CD14-positive monocyte (primary cell): ENCODE data around the gene SLC12A9. TPM values are rescaled to one million over a fixed set of nuclear protein-coding genes. Genes with fewer than 3 reads are reported as not detected.
A peak's percentile ranks its signal among the peaks of the same experiment; 100 is the strongest.

Experiments
- DNase-seq, 3 donors: peaks; one replicate each; pipeline ENCODE4 v3.0.0-alpha.2; 2011 to 2022
- H2AFZ ChIP-seq: 2 replicates; pipeline ENCODE4 v1.6.0; 2012; ENCODE audit warnings: mild to moderate bottlenecking, low read depth, low read length, inconsistent platforms; ENCODE audit not compliant: insufficient read depth, poor library complexity, severe bottlenecking
- H3K27ac ChIP-seq, 2 donors: 1 replicate in 1 of 2; 2 replicates in 1 of 2; pipeline ENCODE4 v1.5.1; 2012 to 2013; ENCODE audit warnings: low read length in 2 of 2, control low read depth in 1 of 2, inconsistent platforms in 1 of 2, low read depth in 1 of 2, mild to moderate bottlenecking in 1 of 2
- H3K27me3 ChIP-seq, 2 donors: one replicate each; pipeline versions ENCODE4 v1.6.0 to v1.6.1; 2011 to 2013; ENCODE audit warnings: low read length in 2 of 2; ENCODE audit not compliant: control insufficient read depth in 2 of 2, insufficient read depth in 2 of 2
- H3K36me3 ChIP-seq, 2 donors: replicated peaks in 1 of 2; 1 replicate in 1 of 2; 2 replicates in 1 of 2; pipeline versions ENCODE4 v1.5.1 to v1.6.1; 2012 to 2013; ENCODE audit warnings: low read length in 2 of 2, control low read depth in 1 of 2, inconsistent platforms in 1 of 2, mild to moderate bottlenecking in 1 of 2; ENCODE audit not compliant: insufficient read depth in 2 of 2, control insufficient read depth in 1 of 2
- H3K4me1 ChIP-seq, 2 donors: 1 replicate in 1 of 2; 2 replicates in 1 of 2; pipeline versions ENCODE4 v1.5.1 to v1.6.1; 2012 to 2013; ENCODE audit warnings: low read length in 2 of 2, control low read depth in 1 of 2, inconsistent platforms in 1 of 2, mild to moderate bottlenecking in 1 of 2, moderate library complexity in 1 of 2; ENCODE audit not compliant: insufficient read depth in 2 of 2, control insufficient read depth in 1 of 2
- H3K4me2 ChIP-seq: replicated peaks from 2 replicates; pipeline ENCODE3; 2012; ENCODE audit warnings: low read length, moderate library complexity, mild to moderate bottlenecking; ENCODE audit not compliant: poor library complexity, severe bottlenecking; ENCODE audit errors: extremely low read depth
- H3K4me3 ChIP-seq, 3 experiments: fragments of 200-600 bp in 1 of 3; sonication (generic) in 1 of 3; replicated peaks in 1 of 3; 1 replicate in 2 of 3; 2 replicates in 1 of 3; pipeline ENCODE4 v1.5.1; 2011 to 2013; ENCODE audit warnings: low read length in 3 of 3, mild to moderate bottlenecking in 3 of 3, control low read depth in 2 of 3, low read depth in 2 of 3, inconsistent platforms in 1 of 3, moderate library complexity in 1 of 3
- H3K79me2 ChIP-seq: 2 replicates; pipeline ENCODE4 v1.6.0; 2012; ENCODE audit warnings: mild to moderate bottlenecking, control low read depth, inconsistent platforms, low read length, moderate library complexity; ENCODE audit not compliant: insufficient read depth
- H3K9ac ChIP-seq: 2 replicates; pipeline ENCODE4 v1.6.0; 2017; ENCODE audit warnings: low read length, mild to moderate bottlenecking; ENCODE audit not compliant: insufficient read depth, poor library complexity, severe bottlenecking
- H3K9me3 ChIP-seq, 2 donors: replicated peaks in 1 of 2; 1 replicate in 1 of 2; 2 replicates in 1 of 2; pipeline versions ENCODE4 v1.5.1 to v1.6.1; 2012 to 2013; ENCODE audit warnings: low read length in 2 of 2, control low read depth in 1 of 2; ENCODE audit not compliant: control insufficient read depth in 1 of 2, insufficient read depth in 1 of 2
- H4K20me1 ChIP-seq: 2 replicates; pipeline ENCODE4 v1.6.0; 2012; ENCODE audit warnings: mild to moderate bottlenecking, low read length, control low read depth, moderate library complexity; ENCODE audit not compliant: insufficient read depth
- H3K27ac Mint-ChIP-seq, 7 donors: one replicate each; pipeline ENCODE4 v1.8.0; 2020; ENCODE audit warnings: mild to moderate bottlenecking in 7 of 7, mixed read lengths in 7 of 7, moderate library complexity in 6 of 7, inconsistent platforms in 2 of 7
- H3K27me3 Mint-ChIP-seq, 3 donors: one replicate each; pipeline ENCODE4 v1.8.0; 2021 to 2022; ENCODE audit warnings: low read depth in 3 of 3, mild to moderate bottlenecking in 3 of 3, mixed read lengths in 3 of 3, moderate library complexity in 3 of 3, inconsistent platforms in 1 of 3
- H3K36me3 Mint-ChIP-seq, 2 donors: one replicate each; pipeline ENCODE4 v1.8.0; 2020; ENCODE audit warnings: mixed read lengths in 2 of 2, inconsistent platforms in 1 of 2, mild to moderate bottlenecking in 1 of 2
- H3K4me1 Mint-ChIP-seq: one replicate; pipeline ENCODE4 v1.8.0; 2020; ENCODE audit warnings: mild to moderate bottlenecking, mixed read lengths
- H3K4me3 Mint-ChIP-seq, 2 donors: one replicate each; pipeline ENCODE4 v1.8.0; 2020; ENCODE audit warnings: mild to moderate bottlenecking in 2 of 2, mixed read lengths in 2 of 2, moderate library complexity in 1 of 2
- H3K9me3 Mint-ChIP-seq, 7 donors: one replicate each; pipeline ENCODE4 v1.8.0; 2020 to 2022; ENCODE audit warnings: mixed read lengths in 7 of 7, mild to moderate bottlenecking in 6 of 7, moderate library complexity in 6 of 7, inconsistent platforms in 2 of 7
- CTCF ChIP-seq: fragments of 200-600 bp; IDR thresholded peaks from one replicate; pipeline ENCODE4 v1.8.0; 2022; ENCODE audit warnings: antibody characterized with exemption, mild to moderate bottlenecking
- WGBS: methylation state at CpG from one replicate; pipeline ENCODE4 v1.1.5; 2013; ENCODE audit warnings: missing lambda C conversion rate; ENCODE audit not compliant: insufficient coverage; 5-methylcytosine and 5-hydroxymethylcytosine counted together
- intact Hi-C, 2 donors: fragments of 100-400 bp; cut with micrococcal nuclease; formaldehyde crosslinking; loops; one replicate each; pipeline versions ENCODE4 v1.15.0 to v1.15.1; 2023
- polyA plus RNA-seq, 3 donors: library from polyadenylated mRNA; depleted of rRNA in 1 of 3; unstranded in 2 of 3; stranded (reverse) in 1 of 3; fragments of 300-500 nt in 2 of 3; fragments of >200 nt in 1 of 3; fragmentation: Illumina TruSeq in 2 of 3; gene quantifications; 1 replicate in 2 of 3; 2 replicates in 1 of 3; pipeline ENCODE4 v1.2.3, GENCODE V29; 2012 to 2021

The SLC12A9 gene
- polyA plus RNA-seq, 3 donors = 18.8 to 119 (median 19.3) TPM

GRCh38 chr7:100878013-100878412, 25.5 kb downstream of the SLC12A9 start:
- peaks cover 0 to 5% (median 0%) of the 10 kb centered on the region in 3 donors for H3K27me3 Mint-ChIP-seq
- H3K4me3 Mint-ChIP-seq = no peak overlapping the region
- H3K27ac Mint-ChIP-seq = peak overlapping the region in 1 of 7 donors; percentile 70
- Histone ChIP-seq H2AFZ (no peak overlapping the region), H3K27me3 (no peaks in the 10 kb centered on the region), H4K20me1 (peaks cover 75% of the 10 kb centered on the region), H3K27ac (no peak overlapping the region), H3K9ac (no peak overlapping the region), H3K4me1 (peaks cover 22 to 31% of the 10 kb centered on the region in 2 donors), H3K36me3 (peaks cover 25 to 55% of the 10 kb centered on the region in 2 donors), H3K9me3 (no peaks in the 10 kb centered on the region), H3K4me2 (no peak overlapping the region), H3K4me3 (no peak overlapping the region), H3K79me2 (peaks cover 69% of the 10 kb centered on the region)
- DNase-seq = no peak
- 80% methylated on average over 7 of the region's 7 CpGs for WGBS
- intact Hi-C loops = no loop called here
- peaks cover 56 to 65% of the 10 kb centered on the region in 2 donors for H3K36me3 Mint-ChIP-seq
- H3K4me1 Mint-ChIP-seq = peaks cover 26% of the 10 kb centered on the region
- no peak for TF ChIP-seq CTCF
- peaks cover 0 to 5% (median 0%) of the 10 kb centered on the region in 7 donors for H3K9me3 Mint-ChIP-seq

DNA sequence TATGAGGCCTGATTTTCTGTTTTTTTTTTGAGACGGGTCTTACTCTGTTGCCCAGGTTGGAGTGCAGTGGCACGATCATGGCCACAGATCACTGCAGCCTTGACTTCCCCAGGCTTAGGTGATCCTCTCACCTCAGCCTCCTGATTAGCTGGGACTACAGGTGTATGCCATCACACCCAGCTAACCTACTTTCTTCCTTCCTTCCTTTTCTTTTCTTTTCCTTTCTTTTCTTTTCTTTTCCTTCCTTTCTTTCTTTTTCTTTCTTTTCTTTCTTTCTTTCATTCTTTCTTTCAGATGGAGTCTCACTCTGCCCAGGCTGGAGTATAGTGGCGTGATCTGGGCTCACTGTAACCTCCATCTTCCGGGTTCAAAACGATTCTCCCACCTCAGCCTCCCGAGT, 26.2 kb downstream of the SLC12A9 start:
- peaks cover 26% of the 10 kb centered on the region for H3K4me1 Mint-ChIP-seq
- no peak for DNase-seq
- 100% methylated on average over 4 of the region's 6 CpGs for WGBS
- peak overlapping the region in 1 of 7 donors; percentile 76 for H3K27ac Mint-ChIP-seq
- Histone ChIP-seq H4K20me1 (peaks cover 80% of the 10 kb centered on the region), H3K4me2 (no peak overlapping the region), H3K9me3 (no peaks in the 10 kb centered on the region), H3K4me3 (no peak overlapping the region), H3K27me3 (no peaks in the 10 kb centered on the region), H2AFZ (no peak overlapping the region), H3K36me3 (peaks cover 32 to 62% of the 10 kb centered on the region in 2 donors), H3K27ac (no peak overlapping the region), H3K79me2 (peaks cover 69% of the 10 kb centered on the region), H3K9ac (no peak overlapping the region), H3K4me1 (peaks cover 22 to 30% of the 10 kb centered on the region in 2 donors)
- intact Hi-C loops = no loop called here
- TF ChIP-seq CTCF = no peak
- H3K36me3 Mint-ChIP-seq = peaks cover 60 to 68% of the 10 kb centered on the region in 2 donors
- no peak overlapping the region for H3K4me3 Mint-ChIP-seq
- H3K9me3 Mint-ChIP-seq = peaks cover 0 to 5% (median 0%) of the 10 kb centered on the region in 7 donors
- H3K27me3 Mint-ChIP-seq = peaks cover 0 to 6% (median 0%) of the 10 kb centered on the region in 3 donors
